Measurements from ENCODE around the gene ZNF684.

DNA sequence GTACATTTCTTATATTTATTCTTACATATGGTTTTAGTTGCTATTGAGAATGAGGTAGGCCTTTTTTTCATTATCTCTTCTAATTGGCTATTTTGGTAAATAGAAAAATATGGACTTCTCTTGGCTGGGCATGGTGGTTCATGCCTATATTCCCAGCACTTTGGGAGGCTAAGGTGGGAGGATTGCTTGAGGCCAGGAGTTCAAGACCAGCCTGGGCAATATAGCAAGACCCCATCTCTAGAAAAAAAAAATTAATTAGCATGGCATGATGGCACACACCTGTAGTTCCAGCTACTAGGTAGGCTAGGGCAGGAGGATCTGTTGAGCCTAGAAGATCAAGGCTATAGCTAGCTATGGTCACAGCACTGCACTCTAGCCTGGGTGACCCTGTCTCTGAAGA, 3.2 kb downstream of the ZNF684 start:
- no peak for TF ChIP-seq POLR2AphosphoS5 (IDR thresholded peaks at IDR 0.05)
- TF ChIP-seq, protein P1, sequence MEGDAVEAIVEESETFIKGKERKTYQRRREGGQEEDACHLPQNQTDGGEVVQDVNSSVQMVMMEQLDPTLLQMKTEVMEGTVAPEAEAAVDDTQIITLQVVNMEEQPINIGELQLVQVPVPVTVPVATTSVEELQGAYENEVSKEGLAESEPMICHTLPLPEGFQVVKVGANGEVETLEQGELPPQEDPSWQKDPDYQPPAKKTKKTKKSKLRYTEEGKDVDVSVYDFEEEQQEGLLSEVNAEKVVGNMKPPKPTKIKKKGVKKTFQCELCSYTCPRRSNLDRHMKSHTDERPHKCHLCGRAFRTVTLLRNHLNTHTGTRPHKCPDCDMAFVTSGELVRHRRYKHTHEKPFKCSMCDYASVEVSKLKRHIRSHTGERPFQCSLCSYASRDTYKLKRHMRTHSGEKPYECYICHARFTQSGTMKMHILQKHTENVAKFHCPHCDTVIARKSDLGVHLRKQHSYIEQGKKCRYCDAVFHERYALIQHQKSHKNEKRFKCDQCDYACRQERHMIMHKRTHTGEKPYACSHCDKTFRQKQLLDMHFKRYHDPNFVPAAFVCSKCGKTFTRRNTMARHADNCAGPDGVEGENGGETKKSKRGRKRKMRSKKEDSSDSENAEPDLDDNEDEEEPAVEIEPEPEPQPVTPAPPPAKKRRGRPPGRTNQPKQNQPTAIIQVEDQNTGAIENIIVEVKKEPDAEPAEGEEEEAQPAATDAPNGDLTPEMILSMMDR (IDR thresholded peaks at IDR 0.05), result no peak

All from suprapubic skin (tissue), 3 donors.